Vagina (tissue), 2 donors: ENCODE results near the gene ARAP1. TPM values are rescaled to one million over a fixed set of nuclear protein-coding genes. Genes with fewer than 3 reads are reported as not detected.

ENCODE experiments used
- DNase-seq, 2 donors: peaks; one replicate each; pipeline ENCODE4 v3.0.0-alpha.2; 2017; ENCODE audit errors: extremely low spot score in 2 of 2
- H3K27ac ChIP-seq: fragments of 200-600 bp; sonication (generic); one replicate; pipeline ENCODE4 v1.5.1; 2019
- H3K27me3 ChIP-seq: fragments of 200-600 bp; sonication (generic); one replicate; pipeline ENCODE4 v1.5.1; 2019
- H3K36me3 ChIP-seq, 2 donors: fragments of 200-600 bp; sonication (generic); one replicate each; pipeline ENCODE4 v1.5.1; 2017 to 2019
- H3K4me1 ChIP-seq: fragments of 200-600 bp; sonication (generic); one replicate; pipeline ENCODE4 v1.5.1; 2019
- H3K4me3 ChIP-seq, 2 donors: fragments of 200-600 bp; sonication (generic); 1 replicate in 1 of 2; 2 replicates in 1 of 2; pipeline ENCODE4 v1.5.1; 2016 to 2019
- H3K9me3 ChIP-seq: fragments of 200-600 bp; sonication (generic); one replicate; pipeline ENCODE4 v1.5.1; 2019
- CTCF ChIP-seq, 3 experiments: fragments of 450-650 bp in 2 of 3; fragments of 200-600 bp in 1 of 3; sonication (generic) in 1 of 3; IDR thresholded peaks; one replicate each; pipeline ENCODE4 v1.5.1; 2017 to 2019; ENCODE audit warnings: antibody characterized with exemption in 3 of 3, mild to moderate bottlenecking in 2 of 3, moderate library complexity in 2 of 3
- POLR2A ChIP-seq, 2 donors: fragments of 450-650 bp; IDR thresholded peaks; one replicate each; pipeline ENCODE4 v1.6.1; 2017; ENCODE audit warnings: antibody characterized with exemption in 2 of 2, mild to moderate bottlenecking in 2 of 2, moderate library complexity in 2 of 2
- POLR2AphosphoS5 ChIP-seq, 2 donors: sonication (generic); formaldehyde crosslinking; IDR thresholded peaks; one replicate each; pipeline ENCODE4 v1.9.0; 2017; ENCODE audit warnings: antibody characterized with exemption in 2 of 2, mild to moderate bottlenecking in 2 of 2, low read depth in 1 of 2; ENCODE audit not compliant: insufficient read depth in 1 of 2
- intact Hi-C: fragments of 100-400 bp; cut with DNase I; formaldehyde crosslinking; loops from one replicate; pipeline ENCODE4 v1.15.1; 2023
- total RNA-seq: library from RNA; depleted of rRNA; stranded (reverse); fragments of >200 nt; gene quantifications from one replicate; pipeline ENCODE4 v1.2.3, GENCODE V29; 2016

Gene ARAP1
- total RNA-seq, result 59.2 TPM

GRCh38 chr11:72752088-72752914 lies at the start of gene ARAP1:
ARAP1 (minus strand) TSS chr11:72752408; CDS start chr11:72727128, 25,280 bp downstream.
- no peak for TF ChIP-seq POLR2A (IDR thresholded peaks at IDR 0.05)
- peak in 1 of 2 donors; percentile 61 for TF ChIP-seq POLR2AphosphoS5 (IDR thresholded peaks at IDR 0.05; ENCODE audit: insufficient read depth in 1 of 2, low read depth in 1 of 2)
- peaks cover 34% of the 10 kb centered on the region for H3K4me1 ChIP-seq
- H3K9me3 ChIP-seq, result no peaks in the 10 kb centered on the region
- intact Hi-C loops, result no loop called here
- DNase-seq, result no peak
- peak within 1 kb of the TSS; percentile 64 to 78 for H3K4me3 ChIP-seq
- H3K27ac ChIP-seq, result peak within 1 kb of the TSS; percentile 70
- no peaks in the 10 kb centered on the region for H3K27me3 ChIP-seq
- peaks cover 0 to 11% of the 10 kb centered on the region in 2 donors for H3K36me3 ChIP-seq

- intact Hi-C loops, result no loop called here
- Histone ChIP-seq H3K27ac (no peak overlapping the region), H3K4me1 (peaks cover 4% of the 10 kb centered on the region), H3K27me3 (no peaks in the 10 kb centered on the region), H3K36me3 (no peaks in the 10 kb centered on the region), H3K9me3 (no peaks in the 10 kb centered on the region), H3K4me3 (no peak overlapping the region)
- no peak for TF ChIP-seq CTCF (IDR thresholded peaks at IDR 0.05)
- TF ChIP-seq POLR2AphosphoS5 (IDR thresholded peaks at IDR 0.05; ENCODE audit: insufficient read depth in 1 of 2, low read depth in 1 of 2), result no peak
- no peak for TF ChIP-seq POLR2A (IDR thresholded peaks at IDR 0.05)
- no peak for DNase-seq
Measured at GRCh38 chr11:72799441-72799840, 47.2 kb upstream of the ARAP1 start.

GRCh38 chr11:72798361-72798760 lies 46.2 kb upstream of the ARAP1 start:
- no peak for TF ChIP-seq CTCF (IDR thresholded peaks at IDR 0.05)
- TF ChIP-seq POLR2AphosphoS5 (IDR thresholded peaks at IDR 0.05; ENCODE audit: insufficient read depth in 1 of 2, low read depth in 1 of 2), result no peak
- TF ChIP-seq POLR2A (IDR thresholded peaks at IDR 0.05), result no peak
- H3K36me3 ChIP-seq, result no peaks in the 10 kb centered on the region
- intact Hi-C loops, result no loop called here
- peaks cover 7% of the 10 kb centered on the region for H3K4me1 ChIP-seq
- H3K27me3 ChIP-seq, result no peaks in the 10 kb centered on the region
- H3K9me3 ChIP-seq, result no peaks in the 10 kb centered on the region
- no peak overlapping the region for H3K27ac ChIP-seq
- no peak overlapping the region for H3K4me3 ChIP-seq
- DNase-seq, result no peak

GRCh38 chr11:72793425-72794367 lies 41.5 kb upstream of the ARAP1 start, which contains the start of gene STARD10:
STARD10 (minus strand) TSS chr11:72794047; CDS start chr11:72781181, 12,866 bp downstream.
- Histone ChIP-seq H3K9me3 (no peaks in the 10 kb centered on the region), H3K27me3 (no peaks in the 10 kb centered on the region), H3K4me3 (peak within 1 kb of the TSS; percentile 49 to 63), H3K4me1 (peaks cover 30% of the 10 kb centered on the region), H3K27ac (peak within 1 kb of the TSS; percentile 92), H3K36me3 (no peaks in the 10 kb centered on the region)
- no peak for TF ChIP-seq POLR2A (IDR thresholded peaks at IDR 0.05)
- peak; percentile 98 to 100 (median 100) for TF ChIP-seq CTCF (IDR thresholded peaks at IDR 0.05)
- TF ChIP-seq POLR2AphosphoS5 (IDR thresholded peaks at IDR 0.05; ENCODE audit: insufficient read depth in 1 of 2, low read depth in 1 of 2), result peak; percentile 93 to 96
- DNase-seq, result peak in 1 of 2 donors; percentile 95
- intact Hi-C loops, result loop anchor here (5.0 kb wide), 1 partner anchor 71 kb away; no protein-coding TSS in a partner anchor

- Histone ChIP-seq H3K36me3 (no peaks in the 10 kb centered on the region), H3K27ac (peak overlapping the region; percentile 92), H3K9me3 (no peaks in the 10 kb centered on the region), H3K4me3 (peak overlapping the region; percentile 49 to 63), H3K27me3 (no peaks in the 10 kb centered on the region), H3K4me1 (peaks cover 30% of the 10 kb centered on the region)
- TF ChIP-seq POLR2AphosphoS5 (IDR thresholded peaks at IDR 0.05; ENCODE audit: insufficient read depth in 1 of 2, low read depth in 1 of 2) (no peak), CTCF (IDR thresholded peaks at IDR 0.05) (no peak), POLR2A (IDR thresholded peaks at IDR 0.05) (no peak)
- intact Hi-C loops, result loop anchor here (5.0 kb wide), 1 partner anchor 71 kb away; no protein-coding TSS in a partner anchor
- DNase-seq, result no peak
Measured at GRCh38 chr11:72793076-72793424, 40.8 kb upstream of the ARAP1 start.
